CD4-positive, alpha-beta T cell treated with Interleukin-15 for 1 hour (primary cell): Measurements from ENCODE around the gene AKR1C8.
"Not testable (repeated sequence)": the region's sequence is repeated elsewhere in the genome, so short reads cannot be mapped to it uniquely, and the experiment has no call there.

ENCODE experiments used
- DNase-seq: peaks from one replicate; pipeline ENCODE4 v3.0.0-alpha.2; 2020

The AKR1C8 gene

DNA sequence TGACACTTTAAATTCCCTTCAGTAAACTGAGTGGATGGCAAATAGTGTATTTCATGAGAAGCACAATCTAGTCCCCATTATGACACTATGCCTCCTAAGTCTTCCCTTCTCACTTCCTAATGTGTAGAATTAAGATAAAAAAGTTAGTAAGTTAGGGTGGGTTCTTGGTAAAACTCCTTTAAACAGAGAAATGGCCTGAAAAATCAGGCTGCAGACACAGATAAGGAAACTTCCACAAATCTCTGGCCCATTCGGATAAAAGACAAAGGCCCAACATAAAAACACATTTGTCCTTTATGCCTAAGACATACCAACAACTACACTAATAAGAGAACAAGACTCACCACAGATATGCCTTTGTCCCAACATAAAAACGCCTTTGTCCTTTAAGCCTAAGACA is 21.5 kb downstream of the AKR1C8 start:
- no peak for DNase-seq

DNA sequence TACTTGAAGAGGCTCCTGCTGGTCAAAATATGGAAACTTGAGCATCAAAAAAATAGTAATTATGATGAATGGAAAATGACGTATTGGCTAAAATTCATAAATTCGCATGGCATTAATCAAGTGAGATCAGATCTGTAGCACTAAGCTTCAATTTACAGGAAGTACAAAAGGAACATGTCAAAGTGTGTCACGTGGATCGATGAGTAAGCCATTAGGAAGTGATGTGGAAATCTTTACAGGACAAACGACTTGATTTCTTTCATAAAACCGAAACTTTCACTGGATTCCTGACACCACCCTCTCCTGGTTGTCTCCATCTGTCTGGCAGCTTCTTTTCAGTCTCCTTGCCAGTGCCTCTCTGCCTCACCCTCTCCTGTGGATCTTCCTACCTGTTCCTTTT is 25.8 kb downstream of the AKR1C8 start:
- DNase-seq, result no peak

DNA sequence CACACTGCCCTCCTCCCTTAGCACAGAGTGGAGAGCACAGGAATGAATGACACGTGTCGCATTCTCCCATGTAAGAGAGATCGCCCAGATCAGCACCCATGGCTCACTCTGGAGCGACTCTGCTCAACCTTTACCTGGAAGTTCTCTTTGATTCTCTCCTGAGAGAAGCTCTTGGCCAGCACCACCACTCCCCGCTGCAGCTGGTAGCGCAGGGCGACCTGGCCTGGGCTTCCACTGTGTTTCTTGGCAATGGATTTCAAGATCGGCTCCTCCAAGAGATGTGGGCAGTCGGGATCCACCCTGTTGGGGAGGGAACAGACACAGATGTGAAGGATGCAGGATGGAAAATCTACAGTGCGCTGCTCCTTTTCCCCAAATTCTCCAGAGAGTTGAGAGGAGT is 27.4 kb downstream of the AKR1C8 start:
- DNase-seq, result no peak

DNA sequence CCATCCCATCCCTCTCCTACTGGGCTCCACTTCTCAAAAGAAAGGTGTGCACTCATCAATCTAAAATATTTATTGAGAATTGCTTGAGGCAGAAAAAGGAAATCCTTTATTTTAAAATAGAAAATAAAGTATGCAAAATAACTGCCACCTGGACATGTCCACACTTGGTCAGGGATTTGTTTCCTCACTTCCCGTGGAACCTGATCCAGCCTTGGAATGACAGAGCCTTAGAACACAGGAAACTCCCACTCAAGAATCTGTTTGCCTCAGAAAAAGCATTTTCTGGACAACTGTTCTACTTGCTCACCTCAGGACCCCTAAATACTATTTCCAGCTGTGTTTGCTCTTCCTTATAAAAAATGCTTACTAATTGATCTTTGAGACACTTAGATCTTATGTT is 29.0 kb downstream of the AKR1C8 start:
- no peak for DNase-seq

DNA sequence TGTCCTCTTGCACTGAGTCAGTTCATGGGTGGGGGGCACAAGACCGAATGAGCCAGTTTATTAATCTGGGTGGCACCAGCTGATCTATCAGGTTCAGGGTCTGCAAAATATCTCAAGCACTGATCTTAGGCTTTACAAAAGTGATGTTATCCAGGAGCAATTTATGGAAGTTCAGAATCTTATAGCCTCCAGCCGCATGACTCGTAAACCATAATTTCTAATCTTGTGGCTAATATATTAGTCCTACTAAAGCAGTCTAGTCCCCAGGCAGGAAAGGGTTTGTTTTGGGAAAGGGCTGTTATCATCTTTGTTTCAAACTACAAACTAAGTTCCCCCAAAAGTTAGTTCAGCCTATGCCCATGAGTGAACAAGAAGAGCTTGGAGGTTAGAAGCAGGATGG is 33.9 kb downstream of the AKR1C8 start:
- no peak for DNase-seq

DNA sequence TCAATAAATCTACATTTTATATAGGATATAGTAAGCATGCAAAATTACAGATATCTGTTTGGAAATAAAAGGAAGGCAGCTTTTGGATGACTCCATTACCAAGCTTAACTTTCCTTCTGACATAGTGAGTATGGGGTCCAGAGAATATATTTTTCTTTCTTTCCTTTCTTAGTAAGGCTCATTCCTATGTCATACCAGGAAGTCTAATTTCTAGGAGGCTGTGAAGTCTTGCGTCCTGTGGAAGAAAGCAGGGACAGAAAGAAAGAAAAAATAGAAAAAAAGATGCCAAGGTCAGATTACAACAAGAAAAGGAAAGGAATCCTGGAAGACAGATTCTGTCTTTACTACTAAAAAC is 36.3 kb downstream of the AKR1C8 start:
- no peak for DNase-seq

DNA sequence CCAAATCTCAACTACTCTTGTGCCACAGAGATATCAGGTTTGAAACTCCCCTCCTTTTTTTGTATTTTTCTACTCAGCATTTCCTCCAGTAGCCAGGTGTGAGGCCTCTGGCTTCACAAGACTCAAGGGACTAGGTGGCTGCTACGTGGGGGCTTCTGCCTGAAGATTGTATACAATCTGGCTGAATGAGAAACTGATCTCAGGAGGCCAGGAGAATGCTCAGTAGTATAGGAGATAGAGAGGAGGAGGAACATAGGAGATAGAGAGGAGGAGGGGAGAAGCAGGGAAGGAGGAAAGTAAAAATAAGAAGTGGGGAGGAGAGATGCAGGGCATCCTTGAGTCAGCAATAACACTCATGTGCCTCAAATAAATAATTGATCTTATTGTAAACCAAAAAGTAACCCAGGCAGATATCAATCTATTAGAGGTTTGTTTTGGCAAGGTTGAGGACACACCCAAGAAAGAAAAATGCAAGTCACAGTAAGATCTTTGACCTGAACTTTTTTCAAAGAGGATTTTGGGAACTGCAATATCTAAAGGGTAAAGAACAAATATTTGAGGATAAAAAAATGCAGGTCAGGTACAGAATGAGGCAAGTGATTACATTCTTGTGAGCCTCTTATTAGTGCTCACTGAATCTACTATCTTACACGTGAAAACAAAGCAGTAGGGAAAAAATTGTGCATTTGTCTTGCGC is 36.8 kb downstream of the AKR1C8 start:
- no peak for DNase-seq

DNA sequence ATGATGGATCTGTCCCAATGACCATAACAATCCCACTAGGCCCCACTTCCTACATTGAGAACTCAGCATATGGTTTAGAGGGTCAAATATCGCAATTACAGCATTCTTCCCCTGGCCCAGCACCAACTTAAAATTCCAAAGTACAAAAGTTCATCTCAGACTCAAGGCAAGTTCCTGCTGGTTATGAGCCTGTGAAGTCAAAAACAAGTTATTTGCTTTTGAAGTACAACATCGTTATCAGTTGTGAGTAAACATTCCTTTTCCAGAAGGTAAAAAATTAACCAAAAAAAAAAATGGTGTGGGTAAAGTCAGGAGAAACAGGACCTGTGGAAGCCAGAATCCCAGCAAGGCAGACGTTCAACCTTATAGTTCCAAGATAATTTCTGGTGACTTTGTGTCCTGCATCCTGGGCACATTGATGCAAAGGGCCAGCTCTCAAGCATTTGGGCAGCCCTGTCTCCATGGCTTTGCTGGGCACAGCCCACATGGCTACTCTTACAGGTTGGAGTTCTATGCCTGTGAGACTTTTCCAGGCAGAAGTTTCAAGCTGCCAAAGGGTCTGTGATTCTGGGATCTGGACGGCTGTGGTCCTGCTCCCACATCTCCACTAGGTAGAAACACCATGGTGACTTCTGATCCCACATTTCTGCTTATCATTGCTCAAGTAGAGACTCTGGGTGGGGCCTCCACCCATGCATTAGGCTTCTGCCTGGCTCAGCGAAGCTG is 37.5 kb downstream of the AKR1C8 start:
- no peak for DNase-seq

DNA sequence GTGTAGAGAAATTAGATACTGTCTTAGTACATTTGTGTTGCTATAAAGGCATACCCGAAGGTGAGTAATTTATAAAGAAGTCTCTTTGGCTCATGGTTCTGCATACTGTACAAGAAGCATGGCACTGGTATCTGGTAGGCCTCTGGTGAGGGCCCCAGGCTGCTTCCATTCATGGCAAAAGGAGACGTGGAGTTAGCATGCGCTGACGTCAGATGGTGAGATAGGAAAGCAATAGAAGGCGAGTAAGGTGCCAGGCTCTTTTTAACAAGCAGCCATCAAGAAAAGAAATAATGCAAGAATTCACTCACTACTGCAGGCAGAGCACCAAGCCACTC is 38.1 kb downstream of the AKR1C8 start:
- no peak for DNase-seq

DNA sequence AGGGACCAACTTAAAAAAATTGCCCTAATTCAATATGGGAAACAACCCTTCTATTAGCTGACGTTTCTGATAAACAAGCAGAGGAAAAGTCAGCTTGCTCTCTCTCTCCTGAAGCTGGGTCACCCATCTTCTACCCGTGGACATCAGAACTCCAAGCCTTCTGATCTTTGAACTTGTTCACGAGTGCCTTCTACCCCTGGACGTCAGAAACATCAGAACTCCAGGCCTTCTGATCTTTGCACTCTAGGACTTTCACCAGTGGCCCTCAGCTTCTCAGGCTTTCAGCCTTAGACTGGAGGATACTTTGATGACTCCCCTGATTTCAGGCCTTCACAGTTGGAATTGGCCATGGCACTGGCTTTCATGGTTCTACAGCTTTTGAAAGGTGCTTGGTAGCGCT is 41.8 kb downstream of the AKR1C8 start:
- DNase-seq, result no peak

DNA sequence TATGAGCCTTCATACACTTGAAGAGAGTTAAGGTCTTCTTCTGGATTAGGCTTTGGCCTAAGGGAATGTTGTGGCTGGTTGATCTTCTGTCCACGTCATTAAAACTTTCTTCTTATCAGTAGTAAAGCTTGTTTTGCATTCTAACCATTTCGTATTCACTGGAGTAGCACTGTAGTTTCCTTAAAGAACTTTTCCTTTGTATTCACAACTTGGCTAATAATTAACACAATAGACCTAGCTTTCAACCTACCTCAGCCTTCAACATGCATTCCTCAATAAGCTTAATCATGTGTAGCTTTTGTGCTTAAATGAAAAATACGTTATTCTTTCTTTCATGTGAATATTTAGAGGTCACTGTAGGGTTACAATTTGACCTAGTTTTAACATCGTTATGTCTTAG is 42.8 kb downstream of the AKR1C8 start:
- no peak for DNase-seq

DNA sequence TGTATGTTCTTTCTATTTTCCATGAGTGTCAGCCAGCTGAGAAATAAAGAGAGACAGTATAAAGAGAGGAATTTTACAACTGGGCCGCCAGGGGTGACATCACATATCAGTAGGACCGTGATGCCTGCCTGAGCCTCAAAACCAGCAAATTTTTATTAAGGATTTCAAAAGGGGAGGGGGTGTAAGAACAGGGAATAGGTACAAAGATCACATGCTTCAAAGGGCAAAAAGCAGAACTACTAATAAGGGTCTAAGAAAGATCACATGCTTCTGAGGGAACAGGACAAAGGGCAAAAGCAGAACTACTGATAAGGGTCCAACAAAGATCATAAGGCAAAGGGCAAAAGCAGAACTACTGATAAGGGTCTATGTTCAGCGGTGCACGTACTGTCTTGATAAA is 47.3 kb downstream of the AKR1C8 start:
- DNase-seq, result not testable (repeated sequence)

DNA sequence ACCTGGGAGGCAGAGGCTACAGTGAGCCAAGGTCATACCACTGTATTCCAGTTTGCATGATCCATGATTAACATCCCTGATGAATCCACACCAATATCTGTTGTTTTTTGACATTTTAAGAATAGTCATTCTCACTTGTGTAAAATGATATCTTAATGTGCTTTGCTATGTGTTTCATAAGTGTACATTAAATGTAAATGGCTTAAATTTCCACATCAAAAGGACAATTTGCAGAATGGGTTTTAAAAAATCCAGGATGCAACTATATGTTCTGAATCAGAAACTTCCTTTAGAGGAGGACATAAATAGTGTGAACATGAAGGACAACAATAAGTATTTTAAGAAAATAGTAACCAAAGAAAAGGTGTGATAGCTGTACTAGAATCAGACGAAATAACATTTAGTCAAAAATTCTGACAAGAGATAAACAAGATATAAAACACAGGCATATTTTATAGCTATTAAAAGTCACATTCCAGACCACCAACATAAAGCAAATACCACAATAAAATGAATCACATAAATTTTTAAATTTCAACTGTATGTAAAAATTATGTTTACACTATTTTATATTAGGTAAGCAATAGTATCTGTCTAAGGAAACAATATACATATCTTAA is 48.4 kb downstream of the AKR1C8 start:
- no peak for DNase-seq

DNA sequence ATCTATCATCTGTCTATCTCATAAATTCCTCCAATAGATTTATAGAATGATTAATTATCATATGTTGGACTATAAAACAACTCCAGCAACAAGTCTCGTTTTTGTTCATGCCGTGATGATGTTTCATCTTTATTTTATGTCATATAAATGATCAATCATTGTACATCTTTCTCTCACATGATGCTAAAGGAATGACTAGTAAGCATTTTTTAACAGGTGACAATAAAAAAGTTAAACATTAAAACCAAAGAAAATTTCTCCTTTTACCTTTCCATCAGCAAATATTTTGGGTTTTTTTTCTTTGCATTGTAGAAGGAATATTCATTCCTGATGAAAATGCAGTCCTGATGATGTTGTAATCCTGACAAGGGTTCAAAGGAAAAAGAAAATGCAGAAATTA is 49.4 kb downstream of the AKR1C8 start:
- DNase-seq, result no peak

DNA sequence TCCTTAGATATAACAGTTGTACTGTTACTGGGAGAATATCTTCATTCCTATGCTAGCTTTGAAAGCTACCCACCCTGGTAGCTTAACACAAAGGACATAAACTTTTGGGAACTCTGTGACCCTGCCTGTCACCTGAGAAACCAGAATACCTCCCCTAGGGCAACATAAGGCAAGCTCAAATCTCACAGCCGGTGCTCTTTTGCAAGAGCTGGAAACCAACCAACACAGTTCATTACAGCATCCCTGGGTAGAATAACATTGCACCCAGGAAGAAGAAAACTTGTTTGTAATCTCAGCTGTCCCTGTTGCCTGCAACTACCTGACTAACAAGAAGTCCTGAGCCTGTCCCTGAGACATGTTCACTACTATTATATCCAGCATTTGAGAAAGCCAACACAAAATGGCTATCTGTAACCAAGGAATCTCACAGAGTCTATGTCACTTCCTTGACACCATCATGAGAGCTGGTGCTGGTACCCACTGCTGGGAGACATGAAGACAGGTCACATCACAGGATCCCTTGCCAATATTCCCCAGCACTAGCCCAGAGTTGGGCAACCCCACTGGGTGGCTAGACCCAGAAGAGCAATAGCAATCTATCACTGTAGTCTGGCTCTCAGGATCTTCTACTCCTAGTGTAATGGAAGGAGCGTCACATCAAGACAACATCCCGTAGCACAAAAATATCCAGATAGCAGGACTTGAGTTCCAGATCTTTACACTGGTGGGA is 59.5 kb downstream of the AKR1C8 start:
- no peak for DNase-seq

DNA sequence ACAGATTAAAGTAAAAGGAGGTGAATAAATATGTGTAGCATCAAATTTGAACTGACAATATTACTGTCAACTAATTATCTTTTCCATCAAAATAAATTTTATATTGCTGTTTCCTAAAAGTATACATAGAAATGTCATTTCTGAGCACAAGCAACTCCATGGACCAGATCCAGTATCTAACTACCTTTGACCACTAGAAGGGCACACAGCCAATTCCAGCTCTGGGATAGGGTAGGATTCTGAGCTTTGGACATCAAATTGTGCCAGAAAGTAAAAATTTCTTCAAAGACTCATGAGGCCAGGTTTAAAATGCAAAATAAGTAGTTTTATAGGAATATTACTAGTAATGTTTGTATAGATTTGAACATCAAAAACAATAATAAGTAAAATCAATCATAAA is 61.1 kb downstream of the AKR1C8 start:
- no peak for DNase-seq

DNA sequence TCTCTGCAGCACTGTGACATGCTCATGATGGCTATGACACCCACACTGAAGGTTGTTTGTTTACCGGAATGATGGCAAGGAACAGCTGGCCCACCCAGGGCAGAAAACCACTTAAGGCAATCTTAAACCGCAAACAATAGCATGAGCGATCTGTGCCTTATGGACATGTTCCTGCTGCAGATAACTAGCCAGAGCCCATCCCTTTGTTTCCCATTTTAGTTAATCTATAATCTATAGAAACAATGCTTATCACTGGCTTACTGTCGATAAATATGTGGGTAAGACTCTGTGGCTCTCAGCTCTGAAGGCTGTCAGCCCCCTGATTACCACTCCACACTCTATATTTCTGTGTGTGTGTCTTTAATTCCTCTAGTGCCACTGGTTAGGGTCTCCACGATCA is 65.0 kb downstream of the AKR1C8 start:
- not testable (repeated sequence) for DNase-seq

DNA sequence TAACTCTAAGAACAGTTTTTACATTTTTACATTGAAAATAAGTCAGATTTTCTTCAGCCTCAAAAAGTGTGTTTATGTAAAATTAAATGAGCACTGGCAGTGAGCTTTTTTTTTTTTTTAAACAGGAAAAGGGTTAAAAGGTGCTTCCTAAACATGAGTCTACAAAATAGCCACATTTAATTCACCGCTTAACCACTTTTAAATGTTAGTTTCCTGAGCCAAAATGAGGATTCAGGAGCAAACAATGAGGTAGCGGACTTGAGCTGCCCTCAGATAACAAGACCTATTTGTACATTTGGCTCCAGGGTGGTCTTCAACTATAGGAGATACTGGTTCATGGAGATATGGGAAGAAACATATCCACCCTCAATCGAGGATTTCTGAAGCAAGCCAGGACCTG is 67.9 kb downstream of the AKR1C8 start:
- no peak for DNase-seq

DNA sequence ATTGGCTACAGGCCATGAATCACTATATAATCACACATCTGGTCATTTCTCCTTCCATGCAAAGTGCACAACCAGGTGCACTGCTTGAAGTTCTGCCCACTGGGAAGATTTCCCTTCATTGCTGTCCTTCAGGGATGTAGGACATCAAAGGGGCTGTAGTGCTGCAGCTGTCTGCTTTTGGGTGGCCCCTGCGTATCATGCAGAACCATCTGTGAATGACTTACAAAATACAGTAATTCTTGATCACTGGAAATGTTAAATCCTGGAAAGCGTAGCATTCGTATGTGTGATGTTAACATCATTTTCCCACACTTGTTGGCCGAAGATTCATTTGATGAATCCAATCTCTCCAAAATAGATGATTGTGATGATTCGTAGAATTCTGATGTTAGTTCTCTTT is 68.3 kb downstream of the AKR1C8 start:
- DNase-seq, result no peak

DNA sequence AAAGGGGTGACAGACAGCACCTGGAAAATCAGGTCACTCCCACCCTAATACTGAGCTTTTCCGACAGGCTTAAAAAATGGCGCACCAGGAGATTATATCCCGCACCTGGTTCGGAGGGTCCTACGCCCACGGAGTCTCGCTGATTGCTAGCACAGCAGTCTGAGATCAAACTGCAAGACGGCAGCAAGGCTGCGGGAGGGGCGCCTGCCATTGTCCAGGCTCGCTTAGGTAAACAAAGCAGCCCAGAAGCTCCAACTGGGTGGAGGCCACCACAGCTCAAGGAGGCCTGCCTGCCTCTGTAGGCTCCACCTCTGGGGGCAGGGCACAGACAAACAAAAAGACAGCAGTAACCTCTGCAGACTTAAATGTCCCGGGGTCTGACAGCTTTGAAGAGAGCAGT is 75.1 kb downstream of the AKR1C8 start:
- DNase-seq, result not testable (repeated sequence)

DNA sequence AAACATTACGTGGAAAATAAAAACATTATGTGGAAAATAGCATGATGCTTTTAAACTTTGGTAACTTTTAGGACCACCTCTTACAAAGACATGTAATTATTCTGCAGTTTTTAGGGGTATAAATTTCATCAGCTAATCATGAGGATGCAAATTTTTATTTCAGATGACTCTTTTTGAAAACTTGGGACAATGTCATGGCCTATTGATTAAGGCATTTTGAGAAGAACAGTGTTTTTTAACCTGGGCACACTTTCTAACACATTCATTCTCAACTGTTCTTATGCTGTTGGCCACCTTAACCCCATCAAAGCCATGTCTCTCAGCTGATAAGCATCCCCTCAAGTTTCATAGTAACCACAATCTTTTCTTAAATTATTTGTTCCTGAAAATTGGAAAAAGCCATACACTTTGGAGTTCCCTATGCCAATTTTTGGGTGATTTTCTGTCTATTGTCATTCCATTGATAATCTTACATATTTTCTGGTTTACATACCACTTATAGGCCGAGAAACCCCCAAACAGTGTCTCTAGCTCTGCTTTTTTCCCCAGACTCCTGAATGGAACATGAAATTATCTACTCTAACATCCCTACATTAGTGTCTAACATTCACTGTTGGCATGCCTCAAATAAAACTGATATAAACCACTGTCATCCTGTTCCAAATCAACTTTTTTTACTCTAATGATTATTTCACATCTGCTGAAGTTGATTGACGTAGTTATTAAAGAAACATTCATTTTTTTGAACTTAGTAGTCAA is 76.1 kb downstream of the AKR1C8 start:
- DNase-seq, result no peak

DNA sequence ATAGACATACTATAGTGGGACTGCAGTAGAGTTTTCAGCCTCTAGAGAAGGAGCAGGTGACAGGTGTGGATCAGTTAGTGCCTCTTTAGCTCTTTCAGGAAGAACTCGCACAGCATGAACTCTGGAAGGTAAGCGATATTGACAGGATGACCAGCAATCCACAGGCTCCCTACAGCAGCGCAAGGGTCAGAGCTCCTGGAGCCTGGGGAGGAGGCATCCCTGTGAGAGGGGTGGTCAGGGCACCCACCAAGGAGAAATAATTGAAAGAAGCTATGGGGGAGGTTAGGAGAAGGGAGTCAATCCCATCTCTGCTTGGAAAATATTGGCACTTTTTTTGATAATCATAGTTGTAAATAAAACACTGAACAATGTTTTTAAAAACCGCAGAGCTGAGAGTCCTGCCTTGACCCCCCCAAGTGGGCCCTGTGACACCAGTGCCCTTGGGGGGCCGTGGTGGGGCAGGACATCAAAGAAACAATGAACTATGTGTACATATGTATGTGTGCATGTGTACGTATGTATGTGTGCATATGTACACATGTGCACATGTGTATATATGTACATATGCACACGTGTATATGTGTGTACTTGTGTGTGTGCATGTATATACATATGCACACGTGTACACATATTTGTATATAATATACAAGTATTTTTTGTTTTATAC is 77.0 kb downstream of the AKR1C8 start:
- DNase-seq, result no peak

DNA sequence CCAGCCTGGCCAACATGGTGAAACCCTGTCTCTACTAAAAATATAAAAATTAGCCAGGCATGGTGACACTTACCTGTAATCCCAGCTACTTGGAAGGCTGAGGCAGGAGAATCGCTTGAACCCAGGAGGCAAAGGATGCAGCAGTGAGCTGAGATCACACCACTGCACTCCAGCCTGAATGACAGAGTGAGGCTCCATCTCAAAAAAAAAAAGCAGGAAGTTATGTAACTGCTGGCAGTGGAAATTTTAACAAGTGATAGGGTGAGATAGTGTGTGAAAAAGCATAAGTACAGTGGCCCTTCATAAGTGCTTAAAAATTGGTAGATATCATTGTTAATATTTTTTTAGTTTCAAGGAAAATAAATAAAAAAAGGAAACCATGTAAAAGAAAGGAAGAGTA is 78.4 kb downstream of the AKR1C8 start:
- no peak for DNase-seq
